Type B pancreatic cell (in vitro differentiated cells): ENCODE data around the gene ETFA. TPM values are rescaled to one million over a fixed set of nuclear protein-coding genes. Genes with fewer than 3 reads are reported as not detected.
"Not testable (repeated sequence)": the region's sequence is repeated elsewhere in the genome, so short reads cannot be mapped to it uniquely, and the experiment has no call there.

Experiments
- DNase-seq: peaks from one replicate; pipeline ENCODE4 v3.0.0; 2021; ENCODE audit warnings: mixed read lengths; ENCODE audit not compliant: unreplicated experiment; ENCODE audit errors: extremely low spot score
- H3K27ac Mint-ChIP-seq: 2 replicates; pipeline ENCODE4 v1.8.0; 2021; ENCODE audit warnings: mild to moderate bottlenecking, mixed read lengths
- H3K27me3 Mint-ChIP-seq: 2 replicates; pipeline ENCODE4 v1.8.0; 2021; ENCODE audit warnings: mixed read lengths
- H3K36me3 Mint-ChIP-seq: 2 replicates; pipeline ENCODE4 v1.8.0; 2021; ENCODE audit warnings: mixed read lengths
- H3K4me1 Mint-ChIP-seq: one replicate; pipeline ENCODE4 v1.8.0; 2021; ENCODE audit warnings: mixed read lengths; ENCODE audit not compliant: unreplicated experiment
- H3K4me3 Mint-ChIP-seq: 2 replicates; pipeline ENCODE4 v1.8.0; 2021; ENCODE audit warnings: mild to moderate bottlenecking, mixed read lengths
- H3K9me3 Mint-ChIP-seq: 2 replicates; pipeline ENCODE4 v1.8.0; 2021; ENCODE audit warnings: mixed read lengths
- total RNA-seq: library from RNA; stranded (reverse); gene quantifications from 2 replicates; pipeline ENCODE4 v1.2.1, GENCODE V29; 2021; ENCODE audit warnings: low replicate concordance
- TF ChIP-seq, protein P1 (sequence below): fragments of 200-600 bp; sonication (generic); conservative IDR thresholded peaks from 2 replicates; pipeline ENCODE4 v1.5.0; 2021; ENCODE audit warnings: antibody characterized with exemption, mild to moderate bottlenecking

Gene ETFA
- total RNA-seq, 1 donor from 2014 or later, result 149 TPM

GRCh38 chr15:76324066-76324465 lies 12.8 kb upstream of the ETFA start:
- H3K27me3 Mint-ChIP-seq, result peaks cover 41% of the 10 kb centered on the region
- no peak overlapping the region for H3K27ac Mint-ChIP-seq
- H3K4me1 Mint-ChIP-seq, result no peaks in the 10 kb centered on the region
- TF ChIP-seq, protein P1, sequence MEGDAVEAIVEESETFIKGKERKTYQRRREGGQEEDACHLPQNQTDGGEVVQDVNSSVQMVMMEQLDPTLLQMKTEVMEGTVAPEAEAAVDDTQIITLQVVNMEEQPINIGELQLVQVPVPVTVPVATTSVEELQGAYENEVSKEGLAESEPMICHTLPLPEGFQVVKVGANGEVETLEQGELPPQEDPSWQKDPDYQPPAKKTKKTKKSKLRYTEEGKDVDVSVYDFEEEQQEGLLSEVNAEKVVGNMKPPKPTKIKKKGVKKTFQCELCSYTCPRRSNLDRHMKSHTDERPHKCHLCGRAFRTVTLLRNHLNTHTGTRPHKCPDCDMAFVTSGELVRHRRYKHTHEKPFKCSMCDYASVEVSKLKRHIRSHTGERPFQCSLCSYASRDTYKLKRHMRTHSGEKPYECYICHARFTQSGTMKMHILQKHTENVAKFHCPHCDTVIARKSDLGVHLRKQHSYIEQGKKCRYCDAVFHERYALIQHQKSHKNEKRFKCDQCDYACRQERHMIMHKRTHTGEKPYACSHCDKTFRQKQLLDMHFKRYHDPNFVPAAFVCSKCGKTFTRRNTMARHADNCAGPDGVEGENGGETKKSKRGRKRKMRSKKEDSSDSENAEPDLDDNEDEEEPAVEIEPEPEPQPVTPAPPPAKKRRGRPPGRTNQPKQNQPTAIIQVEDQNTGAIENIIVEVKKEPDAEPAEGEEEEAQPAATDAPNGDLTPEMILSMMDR, result no peak
- no peaks in the 10 kb centered on the region for H3K36me3 Mint-ChIP-seq
- H3K4me3 Mint-ChIP-seq, result no peak overlapping the region
- H3K9me3 Mint-ChIP-seq, result no peaks in the 10 kb centered on the region
- DNase-seq, result no peak

DNA sequence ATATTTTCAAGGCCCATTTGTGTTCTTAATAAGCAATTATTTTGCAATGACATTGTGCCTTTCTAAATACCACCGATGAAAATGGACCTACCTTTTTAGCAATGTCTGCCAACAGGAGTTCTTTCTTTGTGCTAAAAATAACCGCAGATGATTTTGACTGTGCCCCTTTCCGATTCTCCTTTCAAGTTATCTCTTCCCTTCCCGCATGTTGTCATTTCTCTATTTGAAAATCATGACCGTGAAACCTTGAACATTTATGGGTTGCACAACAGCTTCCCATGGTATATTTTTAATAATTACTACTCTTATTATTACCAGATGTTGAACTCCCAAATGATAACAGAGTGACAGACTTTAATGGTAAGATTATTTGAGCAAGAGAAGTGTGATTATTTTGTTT lies 10.3 kb upstream of the ETFA start:
- no peaks in the 10 kb centered on the region for H3K36me3 Mint-ChIP-seq
- H3K4me1 Mint-ChIP-seq, result no peaks in the 10 kb centered on the region
- TF ChIP-seq, protein P1, result no peak
- no peak overlapping the region for H3K27ac Mint-ChIP-seq
- DNase-seq, result no peak
- H3K9me3 Mint-ChIP-seq, result no peaks in the 10 kb centered on the region
- H3K27me3 Mint-ChIP-seq, result peaks cover 29% of the 10 kb centered on the region
- H3K4me3 Mint-ChIP-seq, result no peak overlapping the region

DNA sequence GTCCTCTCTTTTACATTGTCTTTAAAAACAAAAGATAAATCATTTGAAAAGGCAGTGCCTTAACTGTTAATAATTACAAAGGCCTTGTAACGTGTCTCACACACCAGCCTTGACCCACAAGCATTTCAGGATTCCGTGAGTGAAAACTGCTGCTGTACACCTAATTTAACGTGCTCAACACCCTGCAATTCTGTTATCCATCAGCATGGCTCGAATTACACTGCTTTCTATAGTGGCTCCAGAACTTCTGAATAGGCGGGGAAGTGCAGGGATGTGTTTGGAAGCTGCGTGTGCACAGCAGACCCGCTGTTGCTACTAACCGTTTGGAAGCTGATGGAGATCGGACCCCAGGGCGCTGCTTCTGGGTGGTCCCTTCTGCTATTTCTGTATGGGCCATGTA lies 9.9 kb upstream of the ETFA start:
- Mint-ChIP-seq H3K4me1 (no peaks in the 10 kb centered on the region), H3K9me3 (no peaks in the 10 kb centered on the region), H3K27ac (no peak overlapping the region), H3K4me3 (no peak overlapping the region), H3K27me3 (peaks cover 28% of the 10 kb centered on the region), H3K36me3 (no peaks in the 10 kb centered on the region)
- TF ChIP-seq, protein P1, result no peak
- DNase-seq, result no peak

DNA sequence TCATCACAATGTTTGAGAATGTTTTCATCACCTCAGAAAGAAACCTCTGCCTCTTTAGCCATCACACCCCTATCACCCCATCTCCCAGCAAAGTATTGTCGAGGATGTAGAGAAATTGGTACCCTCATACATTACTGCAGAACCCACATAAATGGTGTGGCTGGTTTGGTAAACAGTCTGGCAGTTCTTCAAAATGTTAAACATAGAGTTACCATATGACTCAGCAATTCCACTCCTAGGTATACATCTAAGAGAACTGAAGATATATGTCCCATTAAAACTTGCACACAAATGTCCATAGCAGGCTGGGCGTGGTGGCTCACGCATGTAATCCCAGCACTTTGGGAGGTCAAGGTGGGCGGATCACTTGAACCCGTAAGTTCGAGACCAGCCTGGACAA lies 8.7 kb upstream of the ETFA start:
- Mint-ChIP-seq H3K27me3 (peaks cover 21% of the 10 kb centered on the region), H3K9me3 (no peaks in the 10 kb centered on the region), H3K27ac (no peak overlapping the region), H3K4me3 (no peak overlapping the region), H3K36me3 (no peaks in the 10 kb centered on the region), H3K4me1 (no peaks in the 10 kb centered on the region)
- TF ChIP-seq, protein P1, result no peak
- no peak for DNase-seq

DNA sequence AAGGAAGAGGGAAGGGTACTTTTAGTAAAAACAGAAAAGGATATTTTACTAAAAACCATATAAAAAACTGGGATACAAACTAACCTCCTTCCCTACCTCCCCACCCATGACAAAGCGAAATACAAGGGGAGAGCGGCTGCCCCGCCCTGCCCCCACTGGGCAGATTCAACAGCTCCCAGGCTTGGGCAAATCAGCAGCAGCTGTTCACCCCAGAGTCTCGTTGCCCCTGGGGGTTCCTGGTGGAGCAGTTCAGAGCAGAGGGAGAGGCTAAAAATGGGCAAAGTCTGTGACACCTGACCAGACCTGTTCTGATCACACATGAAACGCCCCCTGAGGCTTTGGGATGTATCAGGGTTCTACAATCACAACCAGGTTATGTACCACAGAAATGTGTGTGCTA lies 2.5 kb upstream of the ETFA start:
- H3K36me3 Mint-ChIP-seq, result peaks cover 6% of the 10 kb centered on the region
- TF ChIP-seq, protein P1, result no peak
- H3K27ac Mint-ChIP-seq, result peak overlapping the region; percentile 90
- DNase-seq, result no peak
- peak overlapping the region; percentile 32 for H3K4me3 Mint-ChIP-seq
- H3K27me3 Mint-ChIP-seq, result no peaks in the 10 kb centered on the region
- peaks cover 27% of the 10 kb centered on the region for H3K4me1 Mint-ChIP-seq
- peaks cover 6% of the 10 kb centered on the region for H3K9me3 Mint-ChIP-seq

DNA sequence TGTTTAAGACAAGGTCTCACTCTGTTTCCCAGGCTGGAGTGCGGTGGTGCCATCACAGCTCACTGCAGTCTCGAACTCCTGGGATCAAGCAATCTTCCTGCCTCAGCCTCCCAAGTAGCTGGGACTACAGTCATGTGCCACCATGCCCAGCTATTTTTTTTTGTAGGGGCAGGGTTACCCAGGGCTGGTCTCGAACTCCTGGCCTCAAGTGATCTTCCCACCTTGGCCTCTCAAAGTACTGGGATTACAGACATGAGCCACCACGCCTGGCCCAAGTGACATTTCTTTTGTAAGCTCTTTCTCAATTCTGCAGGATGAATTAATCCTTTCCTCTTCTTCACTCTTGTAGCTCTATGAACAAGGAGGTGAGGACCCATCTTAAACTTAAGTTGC lies 1.9 kb upstream of the ETFA start:
- peak overlapping the region; percentile 90 for H3K27ac Mint-ChIP-seq
- peak overlapping the region; percentile 77 for H3K4me3 Mint-ChIP-seq
- not testable (repeated sequence) for DNase-seq, H3K9me3 Mint-ChIP-seq, H3K27me3 Mint-ChIP-seq
- H3K36me3 Mint-ChIP-seq, result peaks cover 12% of the 10 kb centered on the region
- peaks cover 32% of the 10 kb centered on the region for H3K4me1 Mint-ChIP-seq
